Skeletal muscle satellite cell (primary cell): ENCODE data around the gene PPP1R14B.
"Not testable (repeated sequence)": the region's sequence is repeated elsewhere in the genome, so short reads cannot be mapped to it uniquely, and the experiment has no call there.

Experiments
- H3K27me3 ChIP-seq: 2 replicates; pipeline ENCODE4 v1.7.0; 2013; ENCODE audit warnings: low read length; ENCODE audit not compliant: control insufficient read depth, insufficient read depth
- H3K36me3 ChIP-seq: 2 replicates; pipeline ENCODE4 v1.7.0; 2013; ENCODE audit warnings: mild to moderate bottlenecking, control low read depth, low read length; ENCODE audit not compliant: insufficient read depth
- H3K4me1 ChIP-seq: 2 replicates; pipeline ENCODE4 v1.7.0; 2013; ENCODE audit warnings: low read length; ENCODE audit not compliant: control insufficient read depth, insufficient read depth
- H3K4me2 ChIP-seq: 2 replicates; pipeline ENCODE4 v1.7.0; 2013; ENCODE audit warnings: mild to moderate bottlenecking, low read length
- H3K4me3 ChIP-seq: 2 replicates; pipeline ENCODE4 v1.7.0; 2013; ENCODE audit warnings: low read length
- H3K9ac ChIP-seq: 2 replicates; pipeline ENCODE4 v1.7.0; 2013; ENCODE audit warnings: mild to moderate bottlenecking, low read depth, low read length, moderate library complexity
- H3K9me3 ChIP-seq: replicated peaks from 2 replicates; pipeline ENCODE4 v1.7.0; 2013; ENCODE audit warnings: mild to moderate bottlenecking, control low read depth, low read length

The PPP1R14B gene

GRCh38 chr11:64246621-64246870 is 197 bp downstream of the PPP1R14B start:
- H3K9ac ChIP-seq, result peak overlapping the region; percentile 97

GRCh38 chr11:64245797-64246620 is 734 bp downstream of the PPP1R14B start:
- Histone ChIP-seq H3K36me3 (peaks cover 16% of the 10 kb centered on the region), H3K4me2 (peak overlapping the region; percentile 85), H3K4me1 (peaks cover 45% of the 10 kb centered on the region), H3K9ac (peak overlapping the region; percentile 97), H3K4me3 (peak overlapping the region; percentile 100), H3K9me3 (no peaks in the 10 kb centered on the region), H3K27me3 (no peaks in the 10 kb centered on the region)

More at GRCh38 chr11:64246621-64246870, 197 bp downstream of the PPP1R14B start:
- peak overlapping the region; percentile 85 for H3K4me2 ChIP-seq
- peaks cover 16% of the 10 kb centered on the region for H3K36me3 ChIP-seq
- H3K9me3 ChIP-seq, H3K27me3 ChIP-seq: not testable (repeated sequence)
- peaks cover 46% of the 10 kb centered on the region for H3K4me1 ChIP-seq
- H3K4me3 ChIP-seq, result peak overlapping the region; percentile 100

- Histone ChIP-seq H3K27me3 (no peaks in the 10 kb centered on the region), H3K36me3 (peaks cover 16% of the 10 kb centered on the region), H3K9ac (peak overlapping the region; percentile 97), H3K4me2 (peak overlapping the region; percentile 85), H3K9me3 (no peaks in the 10 kb centered on the region), H3K4me1 (peaks cover 43% of the 10 kb centered on the region), H3K4me3 (peak overlapping the region; percentile 100)
Observed at GRCh38 chr11:64245401-64245796, 1.3 kb downstream of the PPP1R14B start.

- Histone ChIP-seq H3K27me3 (no peaks in the 10 kb centered on the region), H3K9ac (peak overlapping the region; percentile 97), H3K4me2 (peak overlapping the region; percentile 85), H3K36me3 (peaks cover 16% of the 10 kb centered on the region), H3K9me3 (no peaks in the 10 kb centered on the region), H3K4me1 (peaks cover 47% of the 10 kb centered on the region), H3K4me3 (peak overlapping the region; percentile 100)
Observed at GRCh38 chr11:64244966-64245365, 1.8 kb downstream of the PPP1R14B start.

GRCh38 chr11:64244107-64244506 is 2.6 kb downstream of the PPP1R14B start:
- Histone ChIP-seq H3K9ac (peak overlapping the region; percentile 97), H3K27me3 (no peaks in the 10 kb centered on the region), H3K4me2 (peak overlapping the region; percentile 85), H3K9me3 (no peaks in the 10 kb centered on the region), H3K36me3 (peaks cover 16% of the 10 kb centered on the region), H3K4me1 (peaks cover 48% of the 10 kb centered on the region), H3K4me3 (peak overlapping the region; percentile 100)

GRCh38 chr11:64243236-64243854 is 3.4 kb downstream of the PPP1R14B start:
- Histone ChIP-seq H3K4me2 (peak overlapping the region; percentile 85), H3K27me3 (no peaks in the 10 kb centered on the region), H3K9me3 (no peaks in the 10 kb centered on the region), H3K4me3 (peak overlapping the region; percentile 100), H3K9ac (peak overlapping the region; percentile 97), H3K36me3 (peaks cover 23% of the 10 kb centered on the region), H3K4me1 (peaks cover 48% of the 10 kb centered on the region)

GRCh38 chr11:64241491-64242374 is 5.0 kb downstream of the PPP1R14B start:
- no peaks in the 10 kb centered on the region for H3K9me3 ChIP-seq
- H3K36me3 ChIP-seq, result peaks cover 24% of the 10 kb centered on the region
- no peaks in the 10 kb centered on the region for H3K27me3 ChIP-seq
- peak overlapping the region; percentile 97 for H3K9ac ChIP-seq
- H3K4me2 ChIP-seq, result peak overlapping the region; percentile 85
- peaks cover 38% of the 10 kb centered on the region for H3K4me1 ChIP-seq
- peak overlapping the region; percentile 100 for H3K4me3 ChIP-seq

GRCh38 chr11:64241241-64241490 is 5.6 kb downstream of the PPP1R14B start:
- H3K4me1 ChIP-seq, result peaks cover 38% of the 10 kb centered on the region
- peaks cover 24% of the 10 kb centered on the region for H3K36me3 ChIP-seq
- H3K9me3 ChIP-seq, result no peaks in the 10 kb centered on the region
- H3K4me3 ChIP-seq, result peak overlapping the region; percentile 89
- H3K27me3 ChIP-seq, result no peaks in the 10 kb centered on the region
- peak overlapping the region; percentile 89 for H3K4me2 ChIP-seq
- peak overlapping the region; percentile 88 for H3K9ac ChIP-seq

GRCh38 chr11:64240435-64241240 is 6.1 kb downstream of the PPP1R14B start, which contains the start of gene FKBP2:
Gene FKBP2 (plus strand): TSS chr11:64241095. CDS start chr11:64242388, 1,293 bp downstream.
- H3K4me2 ChIP-seq, result peak within 1 kb of the TSS; percentile 89
- peaks cover 29% of the 10 kb centered on the region for H3K36me3 ChIP-seq
- H3K4me1 ChIP-seq, result peaks cover 40% of the 10 kb centered on the region
- H3K27me3 ChIP-seq, result no peaks in the 10 kb centered on the region
- peak within 1 kb of the TSS; percentile 100 for H3K4me3 ChIP-seq
- H3K9me3 ChIP-seq, result no peaks in the 10 kb centered on the region
- peak within 1 kb of the TSS; percentile 97 for H3K9ac ChIP-seq

GRCh38 chr11:64239662-64240434 is 6.9 kb downstream of the PPP1R14B start:
- Histone ChIP-seq H3K4me2 (peak overlapping the region; percentile 89), H3K27me3 (no peaks in the 10 kb centered on the region), H3K9me3 (no peaks in the 10 kb centered on the region), H3K4me1 (peaks cover 43% of the 10 kb centered on the region), H3K36me3 (peaks cover 27% of the 10 kb centered on the region), H3K4me3 (peak overlapping the region; percentile 89), H3K9ac (peak overlapping the region; percentile 88)
